Measurements from ENCODE around the gene EXD3.
A peak's percentile ranks its signal among the peaks of the same experiment; 100 is the strongest.
"Not testable (repeated sequence)": the region's sequence is repeated elsewhere in the genome, so short reads cannot be mapped to it uniquely, and the experiment has no call there.

EXD3 gene

GRCh38 chr9:137327641-137328550 lies 95.1 kb downstream of the EXD3 start:
- not testable (repeated sequence) for DNase-seq

DNA sequence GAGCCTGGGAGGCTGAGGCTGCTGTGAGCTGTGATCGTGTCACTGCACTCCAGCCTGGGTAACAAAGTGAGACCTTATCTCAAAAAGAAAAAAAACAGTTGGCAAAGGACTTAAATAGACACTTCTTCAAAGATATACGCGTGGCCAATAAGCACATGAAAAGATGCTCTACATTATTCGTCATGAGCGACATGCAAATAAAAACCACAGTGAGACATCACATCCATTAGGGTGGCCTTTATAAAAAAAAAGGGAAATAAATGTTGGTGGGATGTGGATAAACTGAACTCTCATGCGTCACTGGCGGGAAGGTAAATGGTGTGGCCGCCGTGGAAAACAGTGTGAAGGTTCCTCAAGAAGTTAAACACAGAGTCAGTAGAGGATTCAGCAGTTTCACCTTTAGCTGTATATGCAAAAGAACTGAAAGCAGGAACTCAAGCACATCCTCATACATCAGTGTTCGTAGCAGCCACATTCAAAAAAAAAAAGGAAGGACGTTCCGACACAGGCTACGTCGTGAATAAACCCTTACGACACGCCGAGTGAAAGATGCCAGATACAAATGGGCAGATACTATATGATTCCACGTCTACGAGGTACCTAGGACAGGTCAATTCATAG lies 96.4 kb downstream of the EXD3 start:
- no peak for DNase-seq

GRCh38 chr9:137325799-137326198 lies 97.2 kb downstream of the EXD3 start:
- DNase-seq: no peak

DNA sequence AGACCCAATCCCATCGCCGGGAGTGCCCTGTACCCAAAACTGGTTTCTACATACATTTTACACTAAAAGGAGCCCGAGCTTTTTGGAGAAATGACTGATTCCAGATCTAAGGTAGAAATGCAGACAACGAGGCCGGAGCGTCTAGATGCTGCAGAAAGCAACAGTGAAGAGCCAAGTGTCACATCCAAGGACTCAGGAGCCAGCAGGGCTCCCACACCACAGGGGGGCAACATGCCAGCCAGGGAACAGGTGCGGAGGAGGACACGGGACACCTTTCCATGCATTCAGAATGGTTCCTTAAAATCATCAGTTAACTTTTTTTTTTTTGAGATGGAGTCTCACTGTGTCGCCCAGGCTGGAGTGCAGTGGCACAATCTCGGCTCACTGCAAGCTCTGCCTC lies 97.8 kb downstream of the EXD3 start:
- DNase-seq: no peak

DNA sequence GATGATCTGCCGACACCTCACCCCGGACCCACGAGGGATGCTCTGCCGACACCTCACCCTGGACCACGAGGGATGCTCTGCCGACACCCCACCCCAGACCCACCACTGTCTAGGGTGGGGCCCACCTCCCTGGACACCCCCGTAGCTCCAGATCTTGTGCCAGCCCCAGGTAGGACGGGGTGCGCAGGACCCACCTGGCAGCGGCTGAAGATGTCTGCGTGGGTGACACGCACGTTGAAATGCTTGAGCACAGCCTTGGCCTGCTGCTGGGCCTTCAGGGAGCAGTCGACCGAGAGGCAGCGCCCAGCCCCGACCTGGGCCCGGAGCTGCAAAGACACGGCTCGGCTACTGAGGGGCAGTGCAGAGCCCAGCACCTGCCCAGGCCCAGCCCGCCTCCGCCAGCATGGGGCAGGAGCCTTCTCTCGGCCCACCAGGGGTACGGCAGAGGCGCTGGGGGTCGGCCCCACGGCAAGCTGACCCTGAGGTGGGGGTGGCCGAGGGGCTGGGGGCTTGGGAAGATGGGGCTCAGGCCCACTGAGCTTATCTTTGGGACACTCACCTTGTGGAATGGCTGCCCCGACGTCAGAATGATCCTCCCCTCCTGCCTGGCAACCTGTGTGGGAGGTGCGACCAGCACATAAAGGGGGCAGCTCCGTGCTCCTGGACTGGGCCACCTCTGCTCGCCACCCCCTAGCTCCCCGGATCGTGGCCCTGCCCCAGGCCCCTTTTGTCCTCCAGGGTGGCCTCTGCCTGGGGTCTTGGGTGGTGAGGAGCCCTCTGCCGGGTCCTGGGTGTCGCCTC lies 99.2 kb downstream of the EXD3 start:
- no peak for DNase-seq

GRCh38 chr9:137321726-137322361 lies 101.1 kb downstream of the EXD3 start:
- no peak for DNase-seq

DNA sequence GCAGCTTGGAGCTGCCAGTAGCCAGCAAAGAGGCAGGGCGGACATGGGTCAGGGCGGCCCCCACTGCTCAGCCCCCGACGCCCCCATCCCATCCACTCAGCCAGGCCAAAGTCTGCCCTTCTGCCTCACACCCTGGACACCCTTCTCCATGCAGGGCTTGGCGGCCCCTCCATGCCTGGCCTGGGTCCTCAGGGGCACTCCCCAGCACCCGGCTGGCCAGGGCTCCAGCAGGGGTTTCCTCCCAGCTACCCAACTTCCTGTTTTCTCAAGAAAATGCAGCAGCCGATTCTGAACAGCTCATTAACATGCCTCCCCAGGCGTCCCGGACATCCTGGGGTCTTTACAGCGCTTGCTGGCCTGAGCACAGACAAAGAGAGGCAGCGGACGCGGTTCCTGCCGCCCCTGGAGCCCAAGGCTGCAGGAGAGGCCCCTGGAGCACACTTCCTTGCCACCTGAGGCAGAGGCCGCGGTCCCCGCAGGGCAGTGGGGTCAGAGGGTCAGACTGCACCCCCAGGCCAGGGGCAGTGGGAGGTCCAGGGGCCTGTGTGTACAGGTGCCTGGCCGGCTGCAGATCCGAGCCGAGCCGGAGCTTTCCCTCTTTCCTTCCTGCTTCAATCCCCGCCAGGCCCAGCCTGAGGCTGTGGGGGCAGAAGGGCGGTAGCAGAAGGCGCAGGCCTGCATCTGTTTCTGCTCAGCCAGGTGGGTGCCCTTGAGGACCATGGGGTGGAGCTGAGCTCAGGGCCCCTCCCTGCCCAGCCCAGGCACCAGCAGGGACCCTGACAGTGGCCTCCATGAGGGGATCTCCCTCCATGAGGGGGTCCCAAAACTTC lies 102.2 kb downstream of the EXD3 start:
- peak in 1 of 2 experiments; percentile 57 for DNase-seq

DNA sequence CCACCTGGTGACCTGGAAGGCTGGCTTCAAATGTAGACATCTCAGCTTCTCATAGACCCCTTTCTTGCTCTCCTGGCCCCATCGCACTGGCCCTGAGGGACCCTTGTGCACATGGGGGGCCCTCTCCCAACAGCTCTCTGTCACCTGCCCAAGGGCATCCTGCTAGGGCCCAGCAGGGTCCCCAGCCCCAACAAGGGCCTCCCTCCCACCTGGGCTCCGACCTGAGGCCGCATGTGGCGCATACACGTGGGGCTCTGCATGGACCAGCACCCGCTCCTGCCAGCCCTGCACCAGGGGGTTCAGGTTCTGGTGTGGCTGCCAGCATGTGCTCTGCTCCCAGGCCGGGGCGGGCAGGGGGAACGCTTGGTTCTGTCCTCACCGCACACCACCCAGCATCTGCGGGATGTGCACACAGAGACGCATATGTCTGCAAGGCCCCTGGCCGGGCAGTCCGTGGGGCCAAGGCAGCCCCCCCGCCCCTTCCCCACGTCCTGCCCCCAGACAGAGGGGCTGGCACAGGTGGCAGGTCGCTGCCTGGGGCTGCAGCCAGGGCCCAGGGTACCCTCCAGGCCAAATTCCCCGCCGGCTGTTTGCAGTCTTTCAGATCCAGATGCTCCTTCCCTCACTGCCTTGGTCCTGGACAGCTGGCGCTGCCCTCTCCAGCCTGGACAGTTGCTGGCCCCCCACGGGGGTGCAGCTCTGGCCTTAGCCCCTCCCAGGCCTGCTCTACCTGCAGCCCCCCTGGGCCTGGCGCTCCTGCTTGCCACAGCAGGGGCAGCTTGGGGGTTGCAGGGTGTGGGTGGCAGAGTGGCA lies 103.0 kb downstream of the EXD3 start:
- DNase-seq: no peak

GRCh38 chr9:137319011-137319738 lies 103.8 kb downstream of the EXD3 start:
- no peak for DNase-seq

DNA sequence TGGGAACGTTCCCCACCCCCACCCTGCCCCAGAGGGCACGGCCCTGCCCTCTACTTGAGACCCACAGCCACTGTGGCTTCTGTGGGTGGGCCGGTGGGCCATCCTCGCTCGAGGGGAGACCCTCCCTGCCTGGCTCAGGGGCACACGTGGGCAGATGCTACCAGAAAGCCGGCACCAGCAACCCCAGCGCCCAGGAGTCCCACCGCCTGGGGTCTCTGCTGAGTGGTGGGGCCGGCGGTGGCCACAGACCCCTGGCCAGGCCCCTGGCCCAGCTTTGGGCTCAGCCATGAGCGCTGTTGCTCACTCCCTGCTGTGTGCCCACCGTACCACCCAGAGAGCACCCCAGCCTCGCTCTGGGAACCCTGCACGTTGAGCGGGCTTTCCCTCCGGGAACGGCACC lies 104.4 kb downstream of the EXD3 start:
- no peak for DNase-seq

GRCh38 chr9:137317718-137318511 lies 105.0 kb downstream of the EXD3 start:
- DNase-seq: no peak

DNA sequence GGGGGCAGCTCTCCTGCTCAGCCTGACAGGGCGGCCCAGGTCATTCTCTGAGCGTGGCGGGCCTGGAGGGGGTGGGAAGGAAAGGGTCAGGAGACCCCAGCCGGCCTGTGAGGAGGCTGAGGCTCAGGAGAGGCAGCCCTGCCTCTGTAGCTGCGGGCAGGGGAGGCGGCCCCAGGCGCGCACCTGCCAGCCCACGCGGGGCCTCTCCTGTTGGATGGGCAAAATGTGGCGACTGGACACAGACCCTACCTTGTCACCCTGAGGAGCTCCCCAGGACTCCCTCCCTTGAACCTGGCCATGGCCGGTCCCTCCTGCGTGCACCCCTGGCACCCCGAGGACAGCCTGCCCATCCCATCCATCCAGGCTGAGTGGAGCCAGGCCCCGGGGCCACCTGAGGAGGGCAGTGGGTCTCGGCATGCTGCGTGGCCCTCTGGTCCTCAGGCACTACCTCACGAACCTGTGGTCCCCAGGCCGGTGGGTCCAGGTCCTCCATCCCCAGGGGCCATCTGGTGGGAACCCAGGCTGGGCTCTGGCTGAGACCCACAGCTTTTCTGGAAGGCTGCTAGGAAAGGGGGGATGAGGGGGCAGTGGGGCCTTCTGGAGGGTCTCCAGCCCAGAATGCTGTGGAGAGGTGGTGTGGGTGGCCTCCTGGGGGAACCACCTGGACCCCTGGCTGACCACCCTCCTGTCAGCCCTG lies 105.8 kb downstream of the EXD3 start:
- no peak for DNase-seq

DNA sequence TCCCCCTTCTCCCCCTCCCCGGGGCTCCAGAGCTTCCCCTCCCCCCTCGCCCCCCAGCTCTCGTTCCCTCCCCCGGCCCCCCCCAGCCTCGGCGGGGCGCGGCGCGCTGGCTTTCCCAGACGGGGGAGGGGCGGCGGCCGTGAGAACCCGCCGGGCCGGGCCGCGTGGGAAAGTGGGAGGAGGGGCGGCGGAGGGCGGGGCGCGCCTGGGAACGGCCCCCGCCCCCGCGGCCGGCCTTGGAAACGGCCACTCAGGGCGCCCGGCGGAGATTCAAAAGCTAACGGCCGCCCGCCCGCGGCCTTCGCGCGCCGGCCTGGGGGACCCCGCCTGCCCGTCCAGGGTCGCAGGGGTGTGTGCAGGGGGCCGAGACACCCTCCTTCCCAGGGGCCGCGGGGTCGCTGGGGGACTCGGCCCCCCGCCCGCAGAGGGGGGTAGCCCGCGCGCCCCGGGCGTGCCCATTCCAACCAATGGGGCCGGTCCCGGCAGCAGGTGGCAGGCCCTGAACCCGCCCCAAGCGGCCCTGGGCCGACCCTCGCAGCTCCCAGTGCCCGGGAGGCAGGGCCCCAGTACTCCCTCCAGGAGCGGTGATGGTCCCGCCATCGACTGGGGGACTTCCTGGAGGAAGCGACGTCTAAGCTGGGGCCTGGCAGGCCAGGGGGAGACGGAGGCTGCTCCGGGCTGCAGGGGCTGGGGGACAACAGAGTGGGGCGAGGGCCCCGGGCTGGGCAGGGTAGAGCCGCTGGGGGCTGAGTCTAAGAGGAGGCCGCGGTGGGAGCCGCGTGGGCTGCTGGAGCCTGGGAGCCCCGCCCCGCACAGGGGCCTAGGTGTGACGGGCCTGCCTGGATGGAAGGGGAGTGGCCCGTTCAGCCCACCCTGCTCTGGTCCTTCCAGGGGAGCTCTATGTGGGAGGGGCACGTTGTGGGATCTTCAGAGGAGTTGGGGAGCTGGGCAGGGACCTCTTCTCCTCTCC lies 106.7 kb downstream of the EXD3 start:
- no peak for DNase-seq

DNA sequence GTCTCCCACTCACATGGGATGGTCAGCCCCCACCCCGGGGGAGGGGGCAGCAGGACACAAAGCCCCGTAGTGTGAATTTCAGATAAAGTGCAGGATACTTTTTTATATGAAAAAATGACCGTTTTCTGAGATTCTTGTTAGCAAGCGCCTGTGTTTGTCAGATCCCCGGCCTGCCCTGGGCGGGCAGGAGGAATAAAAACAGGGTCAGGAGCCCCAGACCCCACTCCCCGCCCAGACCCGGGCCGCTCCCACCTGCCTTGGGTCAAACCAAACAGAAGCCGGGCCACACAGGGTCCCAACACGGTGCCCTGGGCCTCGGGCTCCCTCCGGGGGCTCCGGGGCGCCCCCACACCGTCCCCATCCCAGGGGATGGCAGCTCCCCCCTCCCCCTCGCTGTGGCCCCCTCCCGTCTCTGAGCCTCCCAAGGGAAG lies 107.4 kb downstream of the EXD3 start:
- DNase-seq: no peak

DNA sequence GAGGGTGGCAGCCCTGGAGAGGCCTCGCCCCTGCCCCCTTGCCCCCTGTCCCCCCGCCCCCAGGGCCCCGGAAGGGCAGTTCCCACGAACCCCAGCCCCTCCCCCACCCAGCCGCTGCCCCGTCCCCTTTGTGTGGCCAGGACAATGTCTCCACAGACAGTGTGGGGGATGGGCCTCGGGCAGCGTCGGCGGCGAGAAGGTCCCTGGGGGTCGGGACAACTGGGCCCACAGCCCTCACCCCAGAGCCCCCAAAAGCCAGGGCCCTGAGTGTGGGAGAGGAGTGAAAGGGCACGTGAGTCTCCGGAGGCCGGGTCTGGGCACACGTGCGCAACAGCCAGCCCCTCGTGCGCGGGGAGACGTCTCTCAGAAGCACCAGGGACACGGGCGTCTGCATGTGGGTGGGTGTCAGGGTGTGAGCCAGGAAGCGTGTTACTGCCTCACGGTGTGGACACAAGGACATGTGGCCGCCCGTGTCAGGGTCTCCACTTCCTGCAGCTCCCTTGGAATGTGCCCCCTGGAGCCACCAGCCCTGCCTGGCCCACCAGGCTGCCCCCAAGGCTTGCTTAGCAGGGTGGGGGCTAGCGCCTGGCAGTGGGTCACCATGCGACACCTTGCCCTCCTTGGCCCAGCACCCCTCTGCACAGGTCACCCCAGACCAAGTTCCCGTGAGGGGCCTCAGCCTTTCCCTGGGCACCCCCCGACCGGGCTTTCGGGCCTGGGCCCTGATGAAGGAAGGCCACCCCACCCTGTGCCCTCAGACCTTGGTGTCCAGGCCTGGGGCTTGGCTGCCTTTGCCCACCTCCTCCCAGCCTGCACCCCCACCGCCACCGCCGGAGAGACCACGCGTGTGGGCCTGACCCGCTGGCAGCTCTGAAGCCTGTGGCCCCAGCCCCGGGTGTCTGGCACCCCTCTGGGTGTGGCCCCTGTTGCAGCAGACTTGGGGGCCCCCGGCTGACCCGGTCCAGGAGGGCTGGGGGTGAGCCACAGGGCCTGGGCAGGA lies 108.1 kb downstream of the EXD3 start:
- DNase-seq: no peak

DNA sequence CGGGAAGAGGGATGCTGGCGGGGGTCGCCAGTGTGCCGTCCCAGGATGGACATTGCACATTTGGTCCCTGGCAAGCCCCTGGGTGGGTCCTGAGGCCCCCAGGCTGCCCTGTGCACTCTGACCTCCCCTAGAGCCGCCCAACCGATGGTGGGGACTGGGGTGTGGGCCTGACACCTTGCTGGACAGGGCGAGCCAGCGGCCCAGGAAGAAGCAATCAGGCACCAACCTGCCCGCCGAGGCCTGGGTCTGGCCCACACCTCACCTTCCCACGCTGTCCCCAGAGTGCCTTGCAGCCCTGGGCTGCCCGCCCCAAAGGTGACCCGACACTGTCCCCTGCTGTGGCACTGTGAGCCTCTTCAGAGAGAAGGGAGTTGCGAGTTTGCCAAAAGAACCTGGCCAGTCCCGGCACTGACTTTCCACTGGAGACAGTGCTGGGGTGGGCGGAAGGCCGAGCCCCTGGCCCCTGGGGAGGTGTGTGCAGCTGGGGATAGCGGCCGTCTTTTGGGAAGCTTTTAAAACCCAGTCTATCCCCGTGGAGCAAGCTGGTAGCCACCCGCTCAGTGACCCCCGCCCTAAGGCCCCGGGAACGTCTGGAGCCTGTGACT lies 108.9 kb downstream of the EXD3 start:
- DNase-seq: no peak
